Kidney epithelial cell (primary cell): Measurements from ENCODE around the gene ISL1. TPM values are rescaled to one million over a fixed set of nuclear protein-coding genes. Genes with fewer than 3 reads are reported as not detected.

Experiments
- DNase-seq: peaks from one replicate; pipeline ENCODE4 v3.0.0-alpha.2; 2010; ENCODE audit warnings: low read depth
- H3K27me3 ChIP-seq: 2 replicates; pipeline ENCODE4 v1.6.0; 2011; ENCODE audit warnings: low read length; ENCODE audit not compliant: control insufficient read depth, insufficient read depth
- H3K36me3 ChIP-seq: 2 replicates; pipeline ENCODE4 v1.5.1; 2011; ENCODE audit warnings: low read length; ENCODE audit not compliant: control insufficient read depth, insufficient read depth
- H3K4me3 ChIP-seq: 2 replicates; pipeline ENCODE4 v1.5.1; 2011; ENCODE audit warnings: low read depth, mild to moderate bottlenecking, control low read depth, low read length
- CTCF ChIP-seq: IDR thresholded peaks from 2 replicates; pipeline ENCODE4 v1.5.1; 2011; ENCODE audit warnings: mild to moderate bottlenecking, moderate library complexity, low read length, control low read depth, inconsistent platforms; ENCODE audit not compliant: insufficient read depth, poor library complexity, severe bottlenecking
- total RNA-seq: library from RNA; depleted of rRNA; stranded (reverse); fragments of >200 nt; gene quantifications from 2 replicates; pipeline ENCODE4 v1.2.3, GENCODE V29; 2015

ISL1 gene
- total RNA-seq, 1 donor from 2014 or later, result 0.17 TPM

- no peak for DNase-seq
- no peak for TF ChIP-seq CTCF
- no peaks in the 10 kb centered on the region for H3K36me3 ChIP-seq
- no peak overlapping the region for H3K4me3 ChIP-seq
- peaks cover 59% of the 10 kb centered on the region for H3K27me3 ChIP-seq
Measured at GRCh38 chr5:51394609-51395008, 11.4 kb downstream of the ISL1 start.

- H3K27me3 ChIP-seq, result peaks cover 59% of the 10 kb centered on the region
- TF ChIP-seq CTCF, result no peak
- H3K36me3 ChIP-seq, result no peaks in the 10 kb centered on the region
- no peak for DNase-seq
- no peak overlapping the region for H3K4me3 ChIP-seq
Measured at GRCh38 chr5:51395245-51395644, 12.0 kb downstream of the ISL1 start.

GRCh38 chr5:51395666-51396356 lies 12.6 kb downstream of the ISL1 start:
- no peak overlapping the region for H3K4me3 ChIP-seq
- TF ChIP-seq CTCF, result no peak
- peaks cover 54% of the 10 kb centered on the region for H3K27me3 ChIP-seq
- H3K36me3 ChIP-seq, result no peaks in the 10 kb centered on the region
- DNase-seq, result no peak

- TF ChIP-seq CTCF, result no peak
- Histone ChIP-seq H3K27me3 (peaks cover 50% of the 10 kb centered on the region), H3K4me3 (no peak overlapping the region), H3K36me3 (no peaks in the 10 kb centered on the region)
- no peak for DNase-seq
Measured at GRCh38 chr5:51396797-51397196, 13.5 kb downstream of the ISL1 start.

GRCh38 chr5:51397996-51398395 lies 14.7 kb downstream of the ISL1 start:
- no peak for TF ChIP-seq CTCF
- Histone ChIP-seq H3K36me3 (no peaks in the 10 kb centered on the region), H3K27me3 (peaks cover 42% of the 10 kb centered on the region), H3K4me3 (no peak overlapping the region)
- no peak for DNase-seq

- H3K4me3 ChIP-seq, result no peak overlapping the region
Measured at GRCh38 chr5:51398875-51399642, 15.8 kb downstream of the ISL1 start.

More at GRCh38 chr5:51398875-51399642, 15.8 kb downstream of the ISL1 start:
- no peak for DNase-seq
- Histone ChIP-seq H3K27me3 (peaks cover 37% of the 10 kb centered on the region), H3K36me3 (no peaks in the 10 kb centered on the region)
- TF ChIP-seq CTCF, result no peak
